HG03442 (cell line): Measurements from ENCODE around the gene FKBP10.
"Not testable (repeated sequence)": the region's sequence is repeated elsewhere in the genome, so short reads cannot be mapped to it uniquely, and the experiment has no call there.

ENCODE experiments used
- ATAC-seq: cut with Tn5 transposase; IDR thresholded peaks from one replicate; pipeline ENCODE4 v1.9.1; 2021; ENCODE audit warnings: mild to moderate bottlenecking, moderate library complexity; ENCODE audit not compliant: unreplicated experiment

Gene FKBP10

GRCh38 chr17:41812381-41813151 lies at the start of gene FKBP10:
Gene FKBP10, plus strand, starts transcription at chr17:41813004. Its CDS starts 31 bp downstream, at chr17:41813035.
- ATAC-seq, result no peak

GRCh38 chr17:41763327-41763726 lies 49.5 kb upstream of the FKBP10 start:
- ATAC-seq, result no peak

- ATAC-seq, result no peak
Observed at GRCh38 chr17:41766135-41766534, 46.7 kb upstream of the FKBP10 start.

GRCh38 chr17:41767324-41768042 lies 45.3 kb upstream of the FKBP10 start:
- ATAC-seq, result no peak

GRCh38 chr17:41768682-41769288 lies 44.0 kb upstream of the FKBP10 start:
- no peak for ATAC-seq

- no peak for ATAC-seq
Observed at GRCh38 chr17:41769346-41769862, 43.4 kb upstream of the FKBP10 start.

GRCh38 chr17:41769985-41770384 lies 42.8 kb upstream of the FKBP10 start:
- ATAC-seq, result no peak

GRCh38 chr17:41771389-41772206 lies 41.2 kb upstream of the FKBP10 start:
- no peak for ATAC-seq

GRCh38 chr17:41772218-41772585 lies 40.6 kb upstream of the FKBP10 start:
- no peak for ATAC-seq

GRCh38 chr17:41772586-41773189 lies 40.1 kb upstream of the FKBP10 start:
- no peak for ATAC-seq

GRCh38 chr17:41773190-41773588 lies 39.6 kb upstream of the FKBP10 start:
- no peak for ATAC-seq

- ATAC-seq, result no peak
Observed at GRCh38 chr17:41773731-41774193, 39.0 kb upstream of the FKBP10 start.

GRCh38 chr17:41775394-41776226 lies 37.2 kb upstream of the FKBP10 start:
- no peak for ATAC-seq

- not testable (repeated sequence) for ATAC-seq
Observed at GRCh38 chr17:41776262-41776900, 36.4 kb upstream of the FKBP10 start.

GRCh38 chr17:41777157-41777573 lies 35.6 kb upstream of the FKBP10 start:
- no peak for ATAC-seq

GRCh38 chr17:41777574-41778188 lies 35.1 kb upstream of the FKBP10 start:
- ATAC-seq, result no peak

- ATAC-seq, result no peak
Observed at GRCh38 chr17:41779954-41780353, 32.9 kb upstream of the FKBP10 start.

- no peak for ATAC-seq
Observed at GRCh38 chr17:41781404-41782110, 31.2 kb upstream of the FKBP10 start.
